Hypothalamus (tissue), 51 donors: ENCODE results near the gene SNAI3.

ENCODE experiments used
- DNase-seq, 51 donors: peaks; one replicate each; lab custom pipeline; 2025; lab: John Stamatoyannopoulos, UW

The SNAI3 gene

GRCh38 chr16:88686439-88687253, at the start of gene SNAI3:
TSS of gene SNAI3 (minus strand) at chr16:88686507. CDS start at chr16:88686406, 101 bp downstream.
- peak in 36 of 51 donors; percentile 4 to 70 (median 34) for DNase-seq

GRCh38 chr16:88736088-88736487, 49.8 kb upstream of the SNAI3 start:
- no peak for DNase-seq

- DNase-seq = no peak
Observed at GRCh38 chr16:88735616-88736015, 49.3 kb upstream of the SNAI3 start.

GRCh38 chr16:88735121-88735520, 48.8 kb upstream of the SNAI3 start:
- no peak for DNase-seq

GRCh38 chr16:88734361-88734728, 48.0 kb upstream of the SNAI3 start:
- no peak for DNase-seq

- no peak for DNase-seq
Observed at GRCh38 chr16:88733630-88734360, 47.5 kb upstream of the SNAI3 start.

- no peak for DNase-seq
Observed at GRCh38 chr16:88732961-88733294, 46.6 kb upstream of the SNAI3 start.

GRCh38 chr16:88732172-88732960, 46.1 kb upstream of the SNAI3 start:
- DNase-seq = no peak

GRCh38 chr16:88731699-88732098, 45.4 kb upstream of the SNAI3 start:
- peak in 24 of 51 donors; percentile 6 to 89 (median 56) for DNase-seq

- DNase-seq = peak in 1 of 51 donors; percentile 8
Observed at GRCh38 chr16:88730632-88731607, 44.6 kb upstream of the SNAI3 start.

- no peak for DNase-seq
Observed at GRCh38 chr16:88727871-88728270, 41.6 kb upstream of the SNAI3 start.

GRCh38 chr16:88726981-88727380, 40.7 kb upstream of the SNAI3 start:
- no peak for DNase-seq

GRCh38 chr16:88726408-88726749, 40.1 kb upstream of the SNAI3 start:
- DNase-seq = no peak

GRCh38 chr16:88725609-88726407, 39.5 kb upstream of the SNAI3 start:
- no peak for DNase-seq

GRCh38 chr16:88724855-88725555, 38.7 kb upstream of the SNAI3 start:
- DNase-seq = no peak

- DNase-seq = no peak
Observed at GRCh38 chr16:88723911-88724310, 37.6 kb upstream of the SNAI3 start.

GRCh38 chr16:88723507-88723887, 37.2 kb upstream of the SNAI3 start:
- DNase-seq = no peak

- DNase-seq = no peak
Observed at GRCh38 chr16:88722784-88723506, 36.6 kb upstream of the SNAI3 start.
